Thoracic aorta (tissue), 2 donors: ENCODE measurements around the gene MICALL1. TPM values are rescaled to one million over a fixed set of nuclear protein-coding genes. Genes with fewer than 3 reads are reported as not detected.
A peak's percentile ranks its signal among the peaks of the same experiment; 100 is the strongest.

Experiments
- ATAC-seq: fragments of 150-250 bp; one replicate; pipeline ENCODE4 v1.8.0; 2017; ENCODE audit warnings: low read depth; ENCODE audit not compliant: insufficient number of reproducible peaks, low FRiP score
- DNase-seq: peaks from one replicate; pipeline ENCODE4 v3.0.0-alpha.2; 2020; ENCODE audit warnings: low spot score
- H3K27ac ChIP-seq, 2 donors: fragments of 200-600 bp; sonication (generic); 1 replicate in 1 of 2; 2 replicates in 1 of 2; pipeline ENCODE4 v1.5.1; 2016; ENCODE audit warnings: mild to moderate bottlenecking in 2 of 2, moderate library complexity in 2 of 2
- H3K27me3 ChIP-seq: fragments of 200-600 bp; sonication (generic); replicated peaks from 2 replicates; pipeline ENCODE4 v1.6.0; 2016; ENCODE audit warnings: mild to moderate bottlenecking; ENCODE audit not compliant: insufficient read depth
- H3K36me3 ChIP-seq: fragments of 200-600 bp; sonication (generic); one replicate; pipeline ENCODE4 v1.5.1; 2016
- H3K4me1 ChIP-seq, 2 donors: fragments of 200-600 bp; sonication (generic); 1 replicate in 1 of 2; 2 replicates in 1 of 2; pipeline versions ENCODE4 v1.5.1 to v1.6.0; 2016; ENCODE audit warnings: low read depth in 2 of 2, mild to moderate bottlenecking in 1 of 2; ENCODE audit not compliant: control insufficient read depth in 1 of 2
- H3K4me3 ChIP-seq: fragments of 200-600 bp; sonication (generic); 2 replicates; pipeline ENCODE4 v1.5.1; 2016; ENCODE audit warnings: mild to moderate bottlenecking
- H3K9me3 ChIP-seq: fragments of 200-600 bp; sonication (generic); 2 replicates; pipeline ENCODE4 v1.5.1; 2016
- CTCF ChIP-seq: fragments of 200-600 bp; sonication (generic); IDR thresholded peaks from one replicate; pipeline ENCODE4 v1.5.1; 2019; ENCODE audit warnings: antibody characterized with exemption
- total RNA-seq, 2 donors: library from RNA; depleted of rRNA; stranded (reverse); fragments of >200 nt; gene quantifications; one replicate each; pipeline versions ENCODE4 v1.1.0 to v1.2.3, GENCODE V29; 2016

MICALL1 gene, protein sequence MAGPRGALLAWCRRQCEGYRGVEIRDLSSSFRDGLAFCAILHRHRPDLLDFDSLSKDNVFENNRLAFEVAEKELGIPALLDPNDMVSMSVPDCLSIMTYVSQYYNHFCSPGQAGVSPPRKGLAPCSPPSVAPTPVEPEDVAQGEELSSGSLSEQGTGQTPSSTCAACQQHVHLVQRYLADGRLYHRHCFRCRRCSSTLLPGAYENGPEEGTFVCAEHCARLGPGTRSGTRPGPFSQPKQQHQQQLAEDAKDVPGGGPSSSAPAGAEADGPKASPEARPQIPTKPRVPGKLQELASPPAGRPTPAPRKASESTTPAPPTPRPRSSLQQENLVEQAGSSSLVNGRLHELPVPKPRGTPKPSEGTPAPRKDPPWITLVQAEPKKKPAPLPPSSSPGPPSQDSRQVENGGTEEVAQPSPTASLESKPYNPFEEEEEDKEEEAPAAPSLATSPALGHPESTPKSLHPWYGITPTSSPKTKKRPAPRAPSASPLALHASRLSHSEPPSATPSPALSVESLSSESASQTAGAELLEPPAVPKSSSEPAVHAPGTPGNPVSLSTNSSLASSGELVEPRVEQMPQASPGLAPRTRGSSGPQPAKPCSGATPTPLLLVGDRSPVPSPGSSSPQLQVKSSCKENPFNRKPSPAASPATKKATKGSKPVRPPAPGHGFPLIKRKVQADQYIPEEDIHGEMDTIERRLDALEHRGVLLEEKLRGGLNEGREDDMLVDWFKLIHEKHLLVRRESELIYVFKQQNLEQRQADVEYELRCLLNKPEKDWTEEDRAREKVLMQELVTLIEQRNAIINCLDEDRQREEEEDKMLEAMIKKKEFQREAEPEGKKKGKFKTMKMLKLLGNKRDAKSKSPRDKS
- total RNA-seq: 10 to 100 TPM; 16.8 to 49.3 TPM

DNA sequence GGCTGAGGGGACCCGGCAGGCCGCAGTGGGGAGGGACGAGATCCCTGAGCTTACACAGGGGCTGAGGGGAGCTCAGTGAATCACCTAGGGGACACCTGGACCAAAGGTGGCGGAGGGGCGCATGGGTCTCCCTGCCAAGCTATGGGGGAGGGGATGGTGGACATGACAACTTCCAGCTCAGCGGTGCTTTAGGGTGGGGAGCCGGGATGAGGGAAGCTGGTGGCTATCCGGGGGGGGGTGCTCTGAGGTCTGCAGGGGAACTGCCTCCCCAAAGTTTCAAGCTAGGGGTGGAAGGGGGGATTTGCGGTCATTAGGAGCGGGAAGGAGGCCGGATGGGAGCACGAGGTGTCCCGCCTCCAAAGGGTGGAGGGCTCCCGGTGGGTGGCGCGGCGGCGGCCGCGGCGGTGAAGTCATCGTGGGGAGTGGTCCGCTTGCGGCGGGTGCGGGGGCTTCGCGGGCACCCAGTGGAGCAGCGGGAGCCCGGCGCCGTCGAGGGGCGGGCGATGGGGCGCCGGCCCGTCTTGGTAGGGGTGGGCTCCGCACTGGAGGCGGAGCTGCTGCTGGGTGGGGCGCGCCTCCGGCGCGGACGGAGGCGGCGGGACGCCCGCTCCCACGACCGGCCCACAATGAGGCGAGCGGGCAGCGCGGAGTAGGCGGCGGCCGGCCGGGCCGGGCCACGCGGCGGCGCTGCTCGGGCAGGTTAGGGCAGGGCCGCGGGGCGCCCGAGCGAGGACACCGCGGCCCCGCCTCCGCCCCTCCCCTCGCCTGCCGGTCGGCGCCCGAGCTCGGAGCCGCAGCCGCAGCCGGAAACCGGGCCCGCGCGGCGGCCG is at the start of gene MICALL1:
TSS of gene MICALL1 (plus strand) at position 764 of the 830 bp plus-strand sequence. CDS start 126 bp downstream, outside the sequence.
- Histone ChIP-seq H3K27me3 (no peaks in the 10 kb centered on the region), H3K27ac (peak within 1 kb of the TSS; percentile 90 to 94), H3K9me3 (no peaks in the 10 kb centered on the region), H3K4me1 (peaks cover 16 to 49% of the 10 kb centered on the region in 2 donors), H3K36me3 (no peaks in the 10 kb centered on the region), H3K4me3 (peak within 1 kb of the TSS; percentile 79)
- peak; percentile 71 for ATAC-seq
- no peak for DNase-seq
- TF ChIP-seq CTCF: no peak

- DNase-seq (no peak), ATAC-seq (no peak)
- H3K27me3 ChIP-seq: no peaks in the 10 kb centered on the region
- no peak overlapping the region for H3K4me3 ChIP-seq
- TF ChIP-seq CTCF: no peak
- H3K9me3 ChIP-seq: no peaks in the 10 kb centered on the region
- H3K27ac ChIP-seq: no peak overlapping the region
- peaks cover 67% of the 10 kb centered on the region for H3K36me3 ChIP-seq
- H3K4me1 ChIP-seq: peaks cover 0 to 20% of the 10 kb centered on the region in 2 donors
Observed at GRCh38 chr22:37860796-37861421, 45.2 kb upstream of the MICALL1 start.

DNA sequence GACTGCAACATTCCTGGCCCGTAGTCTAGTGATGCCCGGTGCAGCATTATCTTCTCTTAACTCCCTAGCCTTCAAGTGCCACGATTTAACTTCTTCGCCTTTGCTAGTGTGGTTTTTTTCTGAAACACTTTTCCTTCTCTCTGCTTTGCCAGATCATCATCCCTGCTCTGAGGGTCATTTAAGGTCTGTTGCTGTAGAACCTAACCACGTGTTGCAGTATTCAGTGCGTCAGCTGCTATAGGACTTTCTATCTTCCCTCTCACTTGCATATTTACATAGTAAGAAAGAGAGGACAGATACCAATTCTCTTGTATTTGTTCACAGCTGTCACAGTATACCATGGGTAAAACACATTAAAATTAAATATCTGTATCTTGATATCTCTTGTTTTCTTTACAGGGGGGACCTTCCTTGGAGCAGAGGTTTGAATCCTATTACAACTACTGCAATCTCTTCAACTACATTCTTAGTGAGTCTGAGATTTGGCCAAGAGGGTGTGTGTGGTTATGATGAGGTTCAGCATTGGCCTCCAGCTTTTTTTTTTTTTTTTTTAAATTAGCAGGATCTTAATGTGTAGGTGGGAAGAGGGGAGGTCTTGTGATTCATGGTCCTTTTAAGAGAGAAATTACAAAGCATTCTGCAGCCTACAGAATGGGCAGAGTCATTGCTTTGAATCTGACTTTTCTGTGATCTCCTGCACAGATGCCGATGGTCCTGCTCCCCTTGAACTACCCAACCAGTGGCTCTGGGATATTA is 43.3 kb upstream of the MICALL1 start:
- Histone ChIP-seq H3K4me3 (no peak overlapping the region), H3K4me1 (peaks cover 0 to 20% of the 10 kb centered on the region in 2 donors), H3K27me3 (no peaks in the 10 kb centered on the region), H3K27ac (no peak overlapping the region), H3K9me3 (no peaks in the 10 kb centered on the region), H3K36me3 (peaks cover 64% of the 10 kb centered on the region)
- no peak for TF ChIP-seq CTCF
- ATAC-seq (no peak), DNase-seq (no peak)

GRCh38 chr22:37865510-37865909 is 40.6 kb upstream of the MICALL1 start:
- no peak for DNase-seq
- TF ChIP-seq CTCF: no peak
- peaks cover 66% of the 10 kb centered on the region for H3K36me3 ChIP-seq
- H3K27me3 ChIP-seq: no peaks in the 10 kb centered on the region
- ATAC-seq: no peak
- no peaks in the 10 kb centered on the region for H3K4me1 ChIP-seq
- H3K9me3 ChIP-seq: no peaks in the 10 kb centered on the region
- H3K4me3 ChIP-seq: no peak overlapping the region
- no peak overlapping the region for H3K27ac ChIP-seq
